HG02798 (cell line): ENCODE measurements around the gene KCNJ6.

Experiments
- ATAC-seq: cut with Tn5 transposase; IDR thresholded peaks from one replicate; pipeline ENCODE4 v1.9.1; 2021; ENCODE audit warnings: mild to moderate bottlenecking; ENCODE audit not compliant: unreplicated experiment, poor library complexity

Gene KCNJ6

GRCh38 chr21:37562920-37563640, 353.2 kb downstream of the KCNJ6 start:
- ATAC-seq = peak; percentile 14

GRCh38 chr21:37561941-37562919, 354.0 kb downstream of the KCNJ6 start:
- ATAC-seq = no peak

GRCh38 chr21:37561506-37561905, 354.8 kb downstream of the KCNJ6 start:
- no peak for ATAC-seq

- no peak for ATAC-seq
These were observed 355.9 kb downstream of the KCNJ6 start for GRCh38 chr21:37560385-37560784.

- no peak for ATAC-seq
These were observed 357.5 kb downstream of the KCNJ6 start for GRCh38 chr21:37558676-37559211.
